Sigmoid colon (tissue), 7 donors: ENCODE data around the gene IFITM10. TPM values are rescaled to one million over a fixed set of nuclear protein-coding genes. Genes with fewer than 3 reads are reported as not detected.

Experiments used
- DNase-seq: peaks from one replicate; pipeline ENCODE4 v3.0.0-alpha.2; 2019
- H3K27ac ChIP-seq, 4 donors: fragments of 200-600 bp; sonication (generic); one replicate each; pipeline ENCODE4 v1.5.1; 2016 to 2019; ENCODE audit warnings: mild to moderate bottlenecking in 1 of 4
- H3K27me3 ChIP-seq, 3 donors: fragments of 200-600 bp; sonication (generic); one replicate each; pipeline ENCODE4 v1.5.1; 2019; ENCODE audit warnings: mild to moderate bottlenecking in 1 of 3
- H3K36me3 ChIP-seq, 4 donors: fragments of 200-600 bp; sonication (generic); one replicate each; pipeline ENCODE4 v1.5.1; 2016 to 2019
- H3K4me1 ChIP-seq, 4 donors: fragments of 200-600 bp; sonication (generic); one replicate each; pipeline ENCODE4 v1.5.1; 2017 to 2019
- H3K4me3 ChIP-seq, 4 donors: fragments of 200-600 bp; sonication (generic); one replicate each; pipeline ENCODE4 v1.5.1; 2017 to 2019; ENCODE audit warnings: mild to moderate bottlenecking in 2 of 4, moderate library complexity in 1 of 4
- H3K9me3 ChIP-seq, 4 donors: fragments of 200-600 bp in 3 of 4; sonication (generic) in 3 of 4; one replicate each; pipeline versions ENCODE4 v1.5.1 to v1.6.1; 2013 to 2019
- EP300 ChIP-seq, 4 donors: sonication (generic); formaldehyde crosslinking; IDR thresholded peaks; one replicate each; pipeline ENCODE4 v1.6.1; 2017; ENCODE audit warnings: antibody characterized with exemption in 4 of 4
- POLR2A ChIP-seq, 2 donors: fragments of 450-650 bp; IDR thresholded peaks; one replicate each; pipeline ENCODE4 v1.6.1; 2016; ENCODE audit warnings: antibody characterized with exemption in 2 of 2, mild to moderate bottlenecking in 2 of 2, moderate library complexity in 2 of 2
- POLR2AphosphoS5 ChIP-seq, 4 donors: sonication (generic); formaldehyde crosslinking; IDR thresholded peaks; one replicate each; pipeline ENCODE4 v1.6.1; 2017; ENCODE audit warnings: antibody characterized with exemption in 4 of 4
- WGBS, 2 donors: extraction: QIAGEN DNeasy Blood & Tissue Kit; methylation state at CpG; one replicate each; pipeline ENCODE4 v1.1.7; 2013; 5-methylcytosine and 5-hydroxymethylcytosine counted together
- intact Hi-C: fragments of 100-400 bp; cut with DNase I; formaldehyde crosslinking; loops from one replicate; pipeline ENCODE4 v1.15.1; 2023
- polyA plus RNA-seq, 3 donors: library from polyadenylated mRNA; stranded (reverse); fragments of 200-250 nt; gene quantifications; one replicate each; pipeline ENCODE4 v1.2.3, GENCODE V29; 2013
- total RNA-seq, 4 donors: library from RNA; depleted of rRNA; stranded (reverse); fragments of >200 nt; gene quantifications; one replicate each; pipeline ENCODE4 v1.1.0, GENCODE V29; 2016
- TF ChIP-seq, protein P1 (sequence below), 4 experiments: fragments of 450-650 bp in 3 of 4; fragments of 200-600 bp in 1 of 4; IDR thresholded peaks; one replicate each; pipeline ENCODE4 v1.5.1; 2016 to 2019; ENCODE audit warnings: antibody characterized with exemption in 4 of 4, mild to moderate bottlenecking in 3 of 4, moderate library complexity in 2 of 4
- donor health status: healthy with polysubstance abuse.
- donor health status: Bipolar disorder and iron deficiency.
- donor health status: healthy.

Gene IFITM10
- total and polyA plus RNA-seq, 7 donors: 0.36 to 1.4 (median 0.60) TPM; not detected in 2

DNA sequence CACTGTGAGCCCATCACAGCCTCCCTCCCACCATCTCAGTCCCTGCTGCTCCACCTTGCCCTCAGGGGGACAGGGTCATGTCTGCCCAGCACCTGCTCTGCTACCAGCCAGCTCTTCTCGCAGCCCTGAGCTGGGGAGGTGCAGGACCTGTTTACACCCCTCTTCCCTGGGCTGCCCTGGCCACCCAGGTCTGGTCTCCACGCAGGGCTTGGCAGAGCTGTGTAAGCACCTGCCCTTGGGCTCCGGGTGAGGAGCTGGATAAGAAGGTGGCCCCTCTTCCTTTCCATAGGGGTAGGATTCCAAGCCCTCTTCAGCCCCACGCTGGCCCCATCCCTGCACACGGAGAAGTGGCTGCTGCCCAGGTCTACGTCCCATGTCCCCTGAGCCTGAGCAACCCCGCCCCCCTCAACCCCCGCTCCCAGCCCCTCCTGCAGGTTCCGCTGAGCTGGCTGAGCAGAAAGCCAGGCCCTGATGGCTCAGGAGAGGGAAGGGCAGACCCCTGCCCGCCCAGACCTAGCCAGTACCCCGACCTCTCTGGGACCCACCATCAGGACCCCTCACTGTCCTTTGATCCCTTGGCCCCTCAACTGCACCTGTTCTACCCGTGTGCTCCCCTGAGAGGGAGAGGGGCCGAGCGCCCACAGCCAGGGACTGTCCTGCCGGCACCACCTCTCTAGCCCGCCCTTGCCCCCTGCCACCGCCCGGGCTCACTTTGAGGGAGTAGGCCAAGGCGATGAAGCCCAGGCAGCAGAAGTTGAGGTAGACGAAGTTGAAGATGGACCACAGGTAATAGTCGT lies 3.2 kb downstream of the IFITM10 start:
- Histone ChIP-seq H3K9me3 (no peaks in the 10 kb centered on the region), H3K27ac (no peak overlapping the region), H3K4me1 (peaks cover 0 to 25% (median 15%) of the 10 kb centered on the region in 4 donors), H3K4me3 (no peak overlapping the region), H3K36me3 (no peaks in the 10 kb centered on the region), H3K27me3 (peaks cover 20 to 33% (median 23%) of the 10 kb centered on the region in 3 donors)
- peak; percentile 66 for DNase-seq
- intact Hi-C loops: no loop called here
- whole genome bisulfite sequencing, 2 donors: 93 to 94% methylated on average over 21 of the region's 21 CpGs
- TF ChIP-seq, protein P1, sequence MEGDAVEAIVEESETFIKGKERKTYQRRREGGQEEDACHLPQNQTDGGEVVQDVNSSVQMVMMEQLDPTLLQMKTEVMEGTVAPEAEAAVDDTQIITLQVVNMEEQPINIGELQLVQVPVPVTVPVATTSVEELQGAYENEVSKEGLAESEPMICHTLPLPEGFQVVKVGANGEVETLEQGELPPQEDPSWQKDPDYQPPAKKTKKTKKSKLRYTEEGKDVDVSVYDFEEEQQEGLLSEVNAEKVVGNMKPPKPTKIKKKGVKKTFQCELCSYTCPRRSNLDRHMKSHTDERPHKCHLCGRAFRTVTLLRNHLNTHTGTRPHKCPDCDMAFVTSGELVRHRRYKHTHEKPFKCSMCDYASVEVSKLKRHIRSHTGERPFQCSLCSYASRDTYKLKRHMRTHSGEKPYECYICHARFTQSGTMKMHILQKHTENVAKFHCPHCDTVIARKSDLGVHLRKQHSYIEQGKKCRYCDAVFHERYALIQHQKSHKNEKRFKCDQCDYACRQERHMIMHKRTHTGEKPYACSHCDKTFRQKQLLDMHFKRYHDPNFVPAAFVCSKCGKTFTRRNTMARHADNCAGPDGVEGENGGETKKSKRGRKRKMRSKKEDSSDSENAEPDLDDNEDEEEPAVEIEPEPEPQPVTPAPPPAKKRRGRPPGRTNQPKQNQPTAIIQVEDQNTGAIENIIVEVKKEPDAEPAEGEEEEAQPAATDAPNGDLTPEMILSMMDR (IDR thresholded peaks at IDR 0.05): no peak
- TF ChIP-seq POLR2AphosphoS5 (IDR thresholded peaks at IDR 0.05) (no peak), EP300 (IDR thresholded peaks at IDR 0.05) (no peak), POLR2A (IDR thresholded peaks at IDR 0.05) (no peak)

GRCh38 chr11:1746511-1746931 lies 3.9 kb downstream of the IFITM10 start:
- Histone ChIP-seq H3K4me3 (no peak overlapping the region), H3K4me1 (peaks cover 0 to 25% (median 15%) of the 10 kb centered on the region in 4 donors), H3K27ac (no peak overlapping the region), H3K27me3 (peaks cover 20 to 33% (median 23%) of the 10 kb centered on the region in 3 donors), H3K9me3 (no peaks in the 10 kb centered on the region), H3K36me3 (no peaks in the 10 kb centered on the region)
- peak; percentile 73 for DNase-seq
- 85 to 91% methylated on average over 22 of the region's 22 CpGs for WGBS, 2 donors
- TF ChIP-seq POLR2AphosphoS5 (IDR thresholded peaks at IDR 0.05) (no peak), POLR2A (IDR thresholded peaks at IDR 0.05) (no peak), EP300 (IDR thresholded peaks at IDR 0.05) (no peak)
- TF ChIP-seq, protein P1 (IDR thresholded peaks at IDR 0.05): no peak
- intact Hi-C loops: no loop called here

- H3K27me3 ChIP-seq: peaks cover 20 to 31% (median 23%) of the 10 kb centered on the region in 3 donors
- TF ChIP-seq, protein P1 (IDR thresholded peaks at IDR 0.05): no peak
- TF ChIP-seq EP300 (IDR thresholded peaks at IDR 0.05) (no peak), POLR2A (IDR thresholded peaks at IDR 0.05) (no peak), POLR2AphosphoS5 (IDR thresholded peaks at IDR 0.05) (no peak)
- H3K36me3 ChIP-seq: no peaks in the 10 kb centered on the region
- DNase-seq: no peak
- H3K9me3 ChIP-seq: no peaks in the 10 kb centered on the region
- intact Hi-C loops: no loop called here
- no peak overlapping the region for H3K4me3 ChIP-seq
- peaks cover 0 to 25% (median 15%) of the 10 kb centered on the region in 4 donors for H3K4me1 ChIP-seq
- WGBS, 2 donors: 92 to 94% methylated on average over 14 of the region's 14 CpGs
- no peak overlapping the region for H3K27ac ChIP-seq
Observed at GRCh38 chr11:1745701-1746320, 4.6 kb downstream of the IFITM10 start.

- H3K27ac ChIP-seq: no peak overlapping the region
- no peaks in the 10 kb centered on the region for H3K9me3 ChIP-seq
- DNase-seq: peak; percentile 39
- 73 to 85% methylated on average over 18 of the region's 18 CpGs for WGBS, 2 donors
- H3K4me1 ChIP-seq: peaks cover 0 to 19% (median 15%) of the 10 kb centered on the region in 4 donors
- no peaks in the 10 kb centered on the region for H3K36me3 ChIP-seq
- no peak overlapping the region for H3K4me3 ChIP-seq
- no peak for TF ChIP-seq POLR2AphosphoS5 (IDR thresholded peaks at IDR 0.05)
- TF ChIP-seq POLR2A (IDR thresholded peaks at IDR 0.05): no peak
- TF ChIP-seq EP300 (IDR thresholded peaks at IDR 0.05): no peak
- TF ChIP-seq, protein P1 (IDR thresholded peaks at IDR 0.05): no peak
- intact Hi-C loops: no loop called here
- H3K27me3 ChIP-seq: peaks cover 20 to 30% (median 22%) of the 10 kb centered on the region in 3 donors
Observed at GRCh38 chr11:1744891-1745700, 5.3 kb downstream of the IFITM10 start.
